ENCODE results near the gene DMRT3.

Gene DMRT3

GRCh38 chr9:1001838-1002237 lies 25.4 kb downstream of the DMRT3 start:
- no peak for DNase-seq (ENCODE audit: low read depth)
- H3K4me3 ChIP-seq (ENCODE audit: low read depth, low read length): no peak overlapping the region
- TF ChIP-seq CTCF (IDR thresholded peaks at IDR 0.05; ENCODE audit: low read depth, low read length, missing control alignments): no peak

GRCh38 chr9:1002678-1003077 lies 26.2 kb downstream of the DMRT3 start:
- no peak overlapping the region for H3K4me3 ChIP-seq (ENCODE audit: low read depth, low read length)
- no peak for TF ChIP-seq CTCF (IDR thresholded peaks at IDR 0.05; ENCODE audit: low read depth, low read length, missing control alignments)
- DNase-seq (ENCODE audit: low read depth): no peak

GRCh38 chr9:1005043-1005667 lies 28.7 kb downstream of the DMRT3 start:
- TF ChIP-seq CTCF (IDR thresholded peaks at IDR 0.05; ENCODE audit: low read depth, low read length, missing control alignments): peak; percentile 59
- H3K4me3 ChIP-seq (ENCODE audit: low read depth, low read length): no peak overlapping the region
- DNase-seq (ENCODE audit: low read depth): peak; percentile 29

- H3K4me3 ChIP-seq (ENCODE audit: low read depth, low read length): no peak overlapping the region
- DNase-seq (ENCODE audit: low read depth): no peak
- no peak for TF ChIP-seq CTCF (IDR thresholded peaks at IDR 0.05; ENCODE audit: low read depth, low read length, missing control alignments)
These were observed 30.9 kb downstream of the DMRT3 start for GRCh38 chr9:1007312-1007711.

GRCh38 chr9:1008216-1008615 lies 31.8 kb downstream of the DMRT3 start:
- H3K4me3 ChIP-seq (ENCODE audit: low read depth, low read length): no peak overlapping the region
- TF ChIP-seq CTCF (IDR thresholded peaks at IDR 0.05; ENCODE audit: low read depth, low read length, missing control alignments): no peak
- DNase-seq (ENCODE audit: low read depth): no peak

- peak; percentile 98 for TF ChIP-seq CTCF (IDR thresholded peaks at IDR 0.05; ENCODE audit: low read depth, low read length, missing control alignments)
- DNase-seq (ENCODE audit: low read depth): peak; percentile 53
- no peak overlapping the region for H3K4me3 ChIP-seq (ENCODE audit: low read depth, low read length)
These were observed 32.7 kb downstream of the DMRT3 start for GRCh38 chr9:1009101-1009707.

- DNase-seq (ENCODE audit: low read depth): no peak
- no peak for TF ChIP-seq CTCF (IDR thresholded peaks at IDR 0.05; ENCODE audit: low read depth, low read length, missing control alignments)
- H3K4me3 ChIP-seq (ENCODE audit: low read depth, low read length): no peak overlapping the region
These were observed 36.6 kb downstream of the DMRT3 start for GRCh38 chr9:1013021-1013420.
